Thymus (tissue), 11 donors: ENCODE data around the gene PIK3R6. TPM values are rescaled to one million over a fixed set of nuclear protein-coding genes. Genes with fewer than 3 reads are reported as not detected.

Source experiments
- DNase-seq, 9 donors: peaks; one replicate each; pipeline ENCODE4 v3.0.0-alpha.2; 2013; ENCODE audit warnings: low spot score in 9 of 9, low read depth in 6 of 9, missing footprints in 1 of 9
- H3K27ac ChIP-seq, 2 donors: one replicate each; pipeline ENCODE4 v1.5.1; 2013; ENCODE audit warnings: control low read depth in 1 of 2, low read depth in 1 of 2, low read length in 1 of 2, mild to moderate bottlenecking in 1 of 2, moderate library complexity in 1 of 2
- H3K27me3 ChIP-seq, 2 donors: one replicate each; pipeline ENCODE4 v1.5.1; 2013; ENCODE audit warnings: low read length in 1 of 2; ENCODE audit not compliant: control insufficient read depth in 2 of 2, insufficient read depth in 1 of 2
- H3K36me3 ChIP-seq, 2 donors: one replicate each; pipeline ENCODE4 v1.5.1; 2013; ENCODE audit warnings: low read length in 1 of 2, mild to moderate bottlenecking in 1 of 2, moderate library complexity in 1 of 2; ENCODE audit not compliant: control insufficient read depth in 2 of 2, insufficient read depth in 2 of 2
- H3K4me1 ChIP-seq, 2 donors: one replicate each; pipeline ENCODE4 v1.5.1; 2013; ENCODE audit warnings: low read length in 2 of 2; ENCODE audit not compliant: control insufficient read depth in 2 of 2, insufficient read depth in 2 of 2
- H3K4me3 ChIP-seq, 2 donors: one replicate each; pipeline ENCODE4 v1.5.1; 2013; ENCODE audit warnings: low read length in 2 of 2, control low read depth in 1 of 2, mild to moderate bottlenecking in 1 of 2
- H3K9me3 ChIP-seq, 2 donors: one replicate each; pipeline ENCODE4 v1.5.1; 2013; ENCODE audit warnings: low read length in 1 of 2, mild to moderate bottlenecking in 1 of 2; ENCODE audit not compliant: control insufficient read depth in 2 of 2, insufficient read depth in 1 of 2
- WGBS: extraction: QIAGEN DNeasy Blood & Tissue Kit; methylation state at CpG from one replicate; pipeline ENCODE4 v1.1.7; 2013; 5-methylcytosine and 5-hydroxymethylcytosine counted together
- polyA plus RNA-seq: library from polyadenylated mRNA; stranded (reverse); fragments of 200-250 nt; gene quantifications from one replicate; pipeline ENCODE4 v1.2.3, GENCODE V29; 2013
- total RNA-seq: library from RNA; stranded (reverse); fragments of 120-200 nt; gene quantifications from one replicate; pipeline ENCODE4 v1.2.4, GENCODE V29; 2013
- donor health status: healthy.

The PIK3R6 gene
- total and polyA plus RNA-seq, 2 donors = 1.9 to 2.1 TPM

GRCh38 chr17:8799570-8800212 is 67.8 kb downstream of the PIK3R6 start:
- Histone ChIP-seq H3K36me3 (no peaks in the 10 kb centered on the region), H3K9me3 (no peaks in the 10 kb centered on the region), H3K4me3 (no peak overlapping the region), H3K27ac (no peak overlapping the region), H3K4me1 (no peaks in the 10 kb centered on the region), H3K27me3 (peaks cover 0 to 3% of the 10 kb centered on the region in 2 donors)
- no peak for DNase-seq
- 91% methylated on average over 15 of the region's 15 CpGs for WGBS

DNA sequence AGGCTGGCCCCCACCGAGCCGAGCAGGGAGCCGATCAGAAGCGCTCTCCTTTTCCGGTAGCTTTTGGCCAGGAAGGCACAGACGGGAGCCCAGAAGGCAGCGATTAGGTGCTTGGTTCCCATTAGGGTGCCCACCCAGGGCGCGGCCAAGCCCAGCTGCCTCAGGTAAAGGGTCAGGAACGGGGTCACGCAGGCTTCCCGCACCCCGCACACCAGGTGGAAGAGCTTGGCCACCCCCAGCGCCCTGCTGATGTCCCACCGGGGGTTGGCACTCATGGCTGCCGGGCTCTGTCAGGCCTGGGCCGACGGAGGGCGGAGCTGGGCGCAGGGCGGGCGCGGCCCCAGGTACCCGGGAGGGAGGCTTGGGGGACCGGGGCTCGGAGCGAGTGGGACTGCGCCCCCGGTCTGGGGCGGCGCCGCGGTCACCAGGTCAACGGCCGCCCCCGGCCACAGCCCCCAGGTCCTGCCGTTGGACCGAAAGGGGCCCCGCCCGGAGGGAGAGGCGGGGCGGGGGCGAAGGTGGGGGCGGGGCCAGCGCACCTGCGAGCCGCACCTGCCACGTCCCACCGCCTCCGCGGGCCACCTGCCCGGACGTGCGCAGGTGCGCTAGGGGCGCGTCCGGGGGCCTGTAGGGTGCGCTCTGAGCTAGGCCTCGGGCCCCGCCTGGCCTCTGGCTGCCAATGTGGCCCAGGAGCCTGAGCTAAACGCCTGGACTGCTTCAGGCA is 68.5 kb downstream of the PIK3R6 start, which contains the start of gene MFSD6L:
MFSD6L (minus strand) TSS at position 520 of the 724 bp plus-strand sequence; CDS start at position 275, 245 bp downstream.
- no peak for DNase-seq
- WGBS = 69% methylated on average over 62 of the region's 62 CpGs
- H3K27me3 ChIP-seq = peaks cover 0 to 3% of the 10 kb centered on the region in 2 donors
- no peak within 1 kb of the TSS for H3K4me3 ChIP-seq
- no peaks in the 10 kb centered on the region for H3K9me3 ChIP-seq
- no peaks in the 10 kb centered on the region for H3K36me3 ChIP-seq
- no peak within 1 kb of the TSS for H3K27ac ChIP-seq
- no peaks in the 10 kb centered on the region for H3K4me1 ChIP-seq

DNA sequence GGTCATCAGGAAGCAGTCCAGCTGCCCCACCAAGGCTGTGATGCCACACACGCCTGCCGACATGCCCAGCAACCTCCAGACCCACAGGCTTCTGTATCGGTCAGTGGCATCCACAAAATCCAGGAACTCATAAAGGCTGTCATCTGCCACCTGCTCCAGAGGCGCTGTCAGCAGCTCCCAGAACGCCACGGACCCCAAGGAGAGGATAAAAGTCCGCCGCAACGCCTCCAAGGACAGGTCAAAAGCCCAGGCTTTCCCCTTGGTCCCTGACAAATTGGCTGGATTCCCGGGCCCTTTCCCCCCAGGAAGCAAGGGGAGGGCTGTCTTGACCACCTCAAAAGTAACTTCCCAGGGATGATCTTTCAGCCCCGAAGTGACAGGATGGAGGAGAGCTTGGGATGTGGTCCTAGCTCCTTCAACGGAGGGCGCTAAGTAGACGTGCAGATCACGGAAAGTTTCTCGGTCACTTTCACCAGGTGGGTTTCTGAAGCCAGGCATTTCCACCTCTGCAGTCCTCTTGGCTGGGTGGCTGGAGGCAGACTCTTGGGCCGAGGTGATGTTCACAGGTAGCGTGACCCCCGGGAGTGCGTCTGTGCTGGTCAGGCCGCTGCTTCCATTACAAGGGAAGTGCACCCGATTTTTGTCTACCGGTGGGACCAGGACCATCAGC is 69.2 kb downstream of the PIK3R6 start:
- Histone ChIP-seq H3K36me3 (no peaks in the 10 kb centered on the region), H3K27me3 (peaks cover 0 to 3% of the 10 kb centered on the region in 2 donors), H3K27ac (no peak overlapping the region), H3K4me3 (no peak overlapping the region), H3K9me3 (no peaks in the 10 kb centered on the region), H3K4me1 (no peaks in the 10 kb centered on the region)
- WGBS = 96% methylated on average over 23 of the region's 23 CpGs
- no peak for DNase-seq

GRCh38 chr17:8797621-8798175 is 69.8 kb downstream of the PIK3R6 start:
- peaks cover 0 to 3% of the 10 kb centered on the region in 2 donors for H3K27me3 ChIP-seq
- H3K27ac ChIP-seq = no peak overlapping the region
- no peaks in the 10 kb centered on the region for H3K4me1 ChIP-seq
- H3K9me3 ChIP-seq = no peaks in the 10 kb centered on the region
- no peak overlapping the region for H3K4me3 ChIP-seq
- WGBS = 87% methylated on average over 14 of the region's 14 CpGs
- no peak for DNase-seq
- H3K36me3 ChIP-seq = no peaks in the 10 kb centered on the region

DNA sequence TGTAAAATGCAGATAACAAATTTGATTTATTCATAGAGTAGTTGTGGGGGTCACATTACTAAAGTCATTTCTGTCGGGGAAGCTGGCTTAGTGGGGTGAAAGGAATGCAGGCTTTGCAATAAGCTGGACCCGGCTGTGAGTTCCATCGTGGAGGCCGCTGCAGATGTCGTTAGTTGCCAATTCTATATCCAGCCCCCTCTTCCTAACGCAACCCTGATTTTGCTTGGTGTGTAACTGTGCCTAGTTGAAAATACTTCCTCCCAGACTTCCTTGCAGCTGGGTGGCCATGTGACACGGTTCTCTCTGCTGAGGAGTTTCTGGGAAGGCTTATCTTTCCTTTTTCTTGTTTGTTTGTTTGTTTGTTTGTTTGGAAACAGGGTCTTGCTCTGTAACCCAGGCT is 72.8 kb downstream of the PIK3R6 start:
- 79% methylated on average over 7 of the region's 7 CpGs for WGBS

DNA sequence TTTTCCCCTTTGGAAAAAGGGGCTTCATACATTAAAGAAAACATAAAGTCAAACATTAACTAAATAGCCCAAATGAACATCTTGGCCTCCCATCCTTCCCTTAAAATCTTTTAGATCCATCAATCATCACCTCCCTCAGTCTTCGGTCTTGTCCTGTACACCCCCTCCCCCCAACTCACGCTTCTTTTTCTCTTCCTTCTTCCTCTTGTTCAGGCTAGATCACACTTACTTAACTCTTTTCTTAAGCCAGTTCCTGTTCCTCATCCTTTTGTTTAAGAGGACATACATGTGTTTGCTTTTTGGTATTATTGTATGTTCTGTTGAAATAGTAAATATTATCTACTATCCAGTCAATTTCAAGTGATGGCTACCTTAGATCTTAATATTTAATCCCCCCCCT is 73.8 kb downstream of the PIK3R6 start:
- Histone ChIP-seq H3K9me3 (no peaks in the 10 kb centered on the region), H3K27ac (no peak overlapping the region), H3K27me3 (peaks cover 0 to 2% of the 10 kb centered on the region in 2 donors), H3K4me3 (no peak overlapping the region), H3K36me3 (no peaks in the 10 kb centered on the region), H3K4me1 (no peaks in the 10 kb centered on the region)
- DNase-seq = no peak
- WGBS = 59% methylated on average over 2 of the region's 2 CpGs

More for the DNA sequence above, 72.8 kb downstream of the PIK3R6 start:
- H3K27me3 ChIP-seq = peaks cover 0 to 3% of the 10 kb centered on the region in 2 donors
- H3K4me1 ChIP-seq = no peaks in the 10 kb centered on the region
- no peaks in the 10 kb centered on the region for H3K36me3 ChIP-seq
- no peaks in the 10 kb centered on the region for H3K9me3 ChIP-seq
- no peak overlapping the region for H3K27ac ChIP-seq
- H3K4me3 ChIP-seq = no peak overlapping the region
- DNase-seq = no peak

- H3K4me1 ChIP-seq = no peaks in the 10 kb centered on the region
- H3K27me3 ChIP-seq = no peaks in the 10 kb centered on the region
- H3K27ac ChIP-seq = no peak overlapping the region
- no peaks in the 10 kb centered on the region for H3K36me3 ChIP-seq
- H3K4me3 ChIP-seq = no peak overlapping the region
- no peaks in the 10 kb centered on the region for H3K9me3 ChIP-seq
- 66% methylated on average over 6 of the region's 6 CpGs for WGBS
- DNase-seq = no peak
Observed at GRCh38 chr17:8792646-8793045, 74.8 kb downstream of the PIK3R6 start.

GRCh38 chr17:8791910-8792270 is 75.6 kb downstream of the PIK3R6 start:
- Histone ChIP-seq H3K36me3 (no peaks in the 10 kb centered on the region), H3K4me3 (no peak overlapping the region), H3K9me3 (no peaks in the 10 kb centered on the region), H3K4me1 (no peaks in the 10 kb centered on the region), H3K27me3 (no peaks in the 10 kb centered on the region), H3K27ac (no peak overlapping the region)
- no peak for DNase-seq
- 95% methylated on average over 2 of the region's 2 CpGs for WGBS
